HG03066 (cell line): ENCODE measurements around the gene TRIM23.
A peak's percentile ranks its signal among the peaks of the same experiment; 100 is the strongest.

ENCODE experiments used
- ATAC-seq: cut with Tn5 transposase; IDR thresholded peaks from one replicate; pipeline ENCODE4 v1.9.1; 2021; ENCODE audit warnings: low read depth; ENCODE audit not compliant: unreplicated experiment

TRIM23 gene

DNA sequence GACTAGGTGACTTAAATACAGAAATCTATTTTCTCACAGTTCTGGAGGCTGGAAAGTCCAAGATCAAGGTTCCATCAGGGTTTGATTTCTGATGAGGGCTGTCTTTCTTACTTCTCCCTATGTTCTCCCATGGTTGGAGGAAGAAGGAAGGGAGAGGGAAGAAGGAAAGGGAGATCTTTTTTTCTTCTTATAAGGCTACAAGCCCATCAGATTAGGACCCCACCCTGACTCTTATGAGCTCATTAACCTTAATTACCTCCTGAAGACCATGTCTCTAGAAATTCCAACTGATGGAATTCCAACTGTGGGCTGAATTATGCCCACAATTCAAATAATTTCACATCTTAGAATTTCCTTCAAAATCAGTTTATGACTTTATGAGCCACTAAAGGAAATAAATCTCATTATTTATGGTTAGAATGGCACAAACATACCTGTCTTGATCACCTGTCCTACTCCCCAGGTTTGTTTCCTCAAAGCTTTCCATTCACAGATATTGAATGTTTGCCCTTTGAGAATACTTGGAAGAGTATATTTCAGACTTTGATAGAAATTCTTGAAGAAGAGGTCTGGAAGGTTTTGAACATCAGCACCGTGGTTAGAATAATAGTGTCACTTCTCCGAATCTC lies 53.4 kb downstream of the TRIM23 start:
- no peak for ATAC-seq

DNA sequence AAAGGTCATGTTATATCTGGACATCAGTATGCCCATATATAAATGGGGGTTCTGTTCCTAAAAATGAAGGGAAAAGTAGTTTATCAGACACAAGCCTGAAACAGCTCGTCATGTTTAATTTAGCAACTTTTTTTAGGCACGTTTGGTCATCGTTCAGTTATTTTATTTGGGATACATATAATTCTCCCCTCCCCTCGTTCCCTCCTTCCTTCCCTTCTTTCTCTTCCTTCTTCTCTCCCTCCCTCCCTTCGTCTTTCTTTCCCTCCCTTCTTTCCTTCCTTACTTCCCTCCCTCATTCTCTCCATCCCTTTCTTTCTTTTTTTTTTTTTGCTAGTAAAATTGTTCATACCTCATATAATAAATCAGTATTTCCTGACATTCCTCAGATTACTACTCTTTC lies 57.6 kb downstream of the TRIM23 start:
- ATAC-seq: no peak

DNA sequence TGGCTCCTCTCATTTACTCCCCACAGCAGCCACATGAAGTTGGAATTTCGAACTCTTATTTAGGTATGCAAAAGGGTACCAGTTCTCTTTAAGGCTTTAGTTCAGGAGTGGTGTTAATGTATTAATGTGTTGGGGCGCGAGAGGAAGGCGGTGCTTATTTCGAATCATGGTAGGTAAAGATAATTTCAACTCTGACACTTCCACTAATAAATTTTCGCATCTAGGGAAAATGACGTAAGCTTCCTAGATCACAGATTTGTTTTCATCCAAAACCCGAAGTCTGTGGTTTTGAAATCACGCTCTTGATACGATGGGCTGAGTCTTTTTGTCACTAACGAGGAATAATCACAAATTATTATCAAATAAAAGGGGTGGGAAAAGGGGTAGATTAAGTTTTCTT lies 60.4 kb downstream of the TRIM23 start:
- no peak for ATAC-seq

DNA sequence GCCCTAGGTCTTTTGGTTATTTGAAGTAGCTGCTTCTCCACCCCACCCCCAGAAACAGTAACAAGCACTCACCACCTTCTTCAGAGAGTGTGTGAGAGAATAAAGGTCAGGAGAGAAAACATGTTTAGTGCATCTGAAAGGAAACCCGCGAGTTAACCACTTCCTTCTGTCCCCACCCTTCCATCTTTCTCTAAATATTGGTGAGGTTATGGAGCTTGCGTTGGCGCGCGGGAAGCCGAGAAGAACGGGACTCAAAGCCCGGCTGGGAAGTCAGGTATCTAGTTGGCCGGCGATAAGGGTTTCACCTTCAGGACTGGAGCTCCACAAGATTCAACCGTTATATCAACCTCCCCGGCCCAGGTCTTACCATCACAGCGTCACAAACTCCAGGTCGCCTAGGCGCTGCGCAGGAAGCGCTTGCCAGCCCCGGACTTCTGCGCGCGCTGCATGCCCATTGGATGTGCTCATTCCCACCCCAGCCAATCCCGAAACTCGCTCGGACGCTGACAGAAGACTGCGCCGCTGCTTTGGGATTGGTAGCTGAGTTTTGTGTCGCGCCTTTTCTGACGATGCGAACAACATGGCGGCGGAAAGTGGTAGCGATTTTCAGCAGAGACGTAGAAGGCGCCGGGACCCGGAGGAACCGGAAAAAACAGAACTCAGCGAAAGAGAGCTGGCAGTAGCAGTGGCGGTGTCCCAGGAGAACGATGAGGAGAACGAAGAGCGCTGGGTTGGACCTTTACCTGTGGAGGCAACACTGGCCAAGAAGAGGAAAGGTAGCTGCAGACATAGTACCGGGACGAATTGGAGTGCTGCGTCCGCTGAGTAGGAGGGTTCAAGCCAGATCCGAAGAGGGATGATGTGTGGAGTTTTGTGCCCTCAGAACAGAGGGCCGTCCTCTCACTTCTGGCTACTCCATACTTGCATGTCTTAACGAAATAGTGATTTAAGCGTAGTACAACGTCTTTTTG lies 61.1 kb downstream of the TRIM23 start, which contains the start of the genes CENPK and PPWD1:
TSS of gene CENPK (minus strand) at position 438 of the 971 bp plus-strand sequence. CDS start 8,261 bp downstream, outside the sequence.
TSS of gene PPWD1 (plus strand) at position 566 of the 971 bp plus-strand sequence. CDS start at position 581, 15 bp downstream.
- ATAC-seq: peak; percentile 98

DNA sequence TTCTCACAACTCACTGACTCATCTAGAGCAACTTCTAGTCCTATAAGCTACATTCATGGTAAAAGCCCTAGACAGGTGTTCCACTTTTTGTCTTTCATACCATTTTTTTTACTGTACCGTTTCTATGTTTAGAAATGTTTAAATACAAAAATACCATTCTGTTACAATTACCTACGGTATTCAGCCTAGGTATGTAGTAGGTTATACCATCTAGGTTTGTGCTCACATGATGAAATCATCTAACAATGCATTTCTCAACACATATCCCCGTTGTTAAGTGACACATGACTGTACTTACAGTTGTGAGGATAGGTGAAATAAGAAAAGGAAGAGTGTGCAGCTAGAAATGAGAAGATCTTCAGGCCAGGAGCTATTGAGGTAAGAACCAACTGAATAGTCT lies 67.4 kb downstream of the TRIM23 start:
- no peak for ATAC-seq

DNA sequence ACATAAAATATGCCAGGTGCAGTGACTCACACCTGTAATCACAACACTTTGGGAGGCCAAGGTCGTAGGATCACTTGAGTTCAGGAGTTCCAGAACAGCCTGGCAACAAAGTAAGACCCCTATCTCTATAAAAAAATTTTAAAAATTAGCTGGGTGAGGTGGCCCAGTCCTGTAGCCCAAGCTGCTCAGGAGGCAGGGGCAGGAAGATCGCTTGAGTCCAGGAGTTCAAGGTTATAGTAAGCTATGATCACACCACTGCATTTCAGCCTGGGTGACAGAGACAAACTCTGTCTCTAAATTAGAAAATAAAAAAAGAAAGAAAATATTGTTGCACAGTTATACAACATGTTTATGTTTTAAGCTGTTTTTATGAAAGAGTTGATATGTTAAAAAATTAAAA lies 68.0 kb downstream of the TRIM23 start:
- ATAC-seq: no peak

DNA sequence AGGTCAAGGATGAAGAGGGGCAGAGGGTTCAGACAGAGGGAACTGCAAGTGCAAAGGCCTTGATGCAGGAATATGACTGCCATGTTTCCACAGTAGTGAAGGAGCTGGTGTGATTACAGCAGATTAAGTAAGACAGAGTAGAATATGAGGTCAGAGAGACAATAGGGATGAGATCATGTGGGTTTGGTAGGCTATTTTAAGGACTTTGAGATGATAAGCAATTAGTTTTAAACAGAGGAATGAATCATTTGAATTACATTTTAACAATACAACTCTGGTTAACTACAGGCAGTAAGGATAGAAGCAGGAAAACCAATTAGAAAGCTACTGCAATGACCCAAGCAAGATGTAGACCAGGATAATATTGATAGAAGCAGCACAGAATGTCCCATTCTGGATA lies 68.8 kb downstream of the TRIM23 start:
- ATAC-seq: no peak

DNA sequence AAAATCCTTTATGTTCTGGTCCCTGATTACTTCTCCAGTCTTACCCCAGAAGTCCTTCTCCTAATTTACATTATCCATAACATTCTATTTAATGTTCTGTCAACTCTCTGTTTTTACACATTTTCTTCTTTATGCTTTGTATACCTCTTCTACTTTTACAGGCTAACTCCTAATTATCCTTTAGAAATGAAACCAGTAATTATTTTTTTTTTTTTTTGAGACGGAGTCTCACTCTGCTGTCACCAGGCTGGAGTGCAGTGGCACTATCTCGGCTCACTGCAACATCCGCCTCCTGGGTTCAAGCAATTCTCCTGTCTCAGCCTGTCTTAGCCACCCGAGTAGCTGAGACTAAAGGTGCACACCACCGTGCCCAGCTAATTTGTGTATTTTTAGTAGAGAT lies 70.2 kb downstream of the TRIM23 start:
- ATAC-seq: no peak

DNA sequence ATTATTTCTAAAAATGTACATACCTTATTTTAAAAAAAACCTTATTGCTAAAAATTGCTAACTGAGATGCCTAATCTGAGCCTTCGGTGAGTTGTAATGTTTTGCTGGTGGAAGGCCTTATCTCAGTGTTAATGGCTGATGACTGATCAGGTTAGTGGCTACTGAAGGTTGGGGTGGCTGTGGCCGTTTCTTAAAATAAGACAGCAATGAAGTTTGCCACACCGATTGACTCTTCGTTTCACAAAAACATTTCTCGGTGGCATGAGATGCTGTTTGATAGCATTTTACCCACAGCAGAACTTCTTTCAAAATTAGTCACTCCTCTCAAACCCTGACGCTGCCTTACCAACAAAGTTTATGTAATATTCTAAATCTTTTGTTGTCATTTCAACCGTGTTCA lies 75.9 kb downstream of the TRIM23 start:
- no peak for ATAC-seq

DNA sequence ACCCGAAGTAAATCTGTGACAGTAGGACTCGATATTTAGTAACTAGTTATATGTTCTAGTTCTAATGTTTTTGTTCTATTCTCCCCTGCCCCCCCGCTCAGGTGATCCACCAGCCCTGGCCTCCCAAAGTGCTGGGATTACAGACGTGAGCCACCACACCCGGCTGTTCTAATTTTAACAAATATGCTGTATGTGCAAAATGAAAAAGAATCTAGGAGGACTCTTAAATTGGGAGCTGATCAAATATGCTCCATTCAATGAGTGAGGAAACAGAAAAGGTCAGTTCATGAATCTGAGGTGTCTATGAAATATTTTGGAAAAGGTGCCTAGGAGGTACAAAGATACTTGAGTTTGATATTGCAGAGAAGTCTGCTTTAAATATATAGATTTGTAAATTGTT lies 78.0 kb downstream of the TRIM23 start:
- no peak for ATAC-seq

DNA sequence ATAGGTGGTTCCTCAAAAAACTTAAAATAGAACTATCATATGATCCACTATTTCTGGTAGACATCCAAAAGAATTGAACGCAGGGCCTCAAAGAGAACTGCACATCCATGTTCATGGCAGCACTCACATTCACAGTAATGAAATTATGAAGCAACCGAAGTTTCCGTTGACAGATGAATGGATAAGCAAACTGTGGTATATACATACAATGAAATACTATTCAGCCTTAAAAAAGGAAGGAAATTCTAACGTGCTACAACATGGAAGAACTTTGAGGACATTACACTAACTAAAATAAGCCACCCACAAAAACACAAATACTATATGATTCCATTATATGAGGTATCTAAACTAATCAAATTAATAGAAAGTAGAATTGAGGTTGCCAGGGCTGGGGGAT lies 79.7 kb downstream of the TRIM23 start:
- no peak for ATAC-seq

DNA sequence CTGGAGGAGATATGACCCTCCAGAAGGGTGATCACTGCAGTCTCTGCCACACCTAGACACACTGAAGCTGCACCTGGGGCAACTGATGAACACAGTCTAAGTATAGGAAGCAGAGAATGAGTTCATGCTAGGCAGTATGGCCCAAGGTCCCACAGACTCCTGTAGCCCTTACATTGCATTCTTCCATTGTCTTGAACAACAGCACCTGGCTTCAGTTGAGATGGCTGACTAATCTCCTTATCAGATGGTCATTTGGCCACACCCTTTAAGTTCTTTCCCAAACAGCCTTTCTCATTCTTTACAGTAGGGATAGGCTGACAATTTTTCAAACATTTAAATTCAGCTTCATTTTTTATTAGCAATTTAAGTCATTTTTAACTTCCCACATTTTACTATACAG lies 84.3 kb downstream of the TRIM23 start:
- no peak for ATAC-seq
